Heart left ventricle (tissue), 13 donors: ENCODE data around the gene MRPS15.

Experiments used
- CTCF ChIP-seq, 12 donors: fragments of 200-600 bp; sonication (generic) in 4 of 12; IDR thresholded peaks; one replicate each; pipeline versions ENCODE4 v1.5.0 to v1.8.0; 2018 to 2022; ENCODE audit warnings: antibody characterized with exemption in 12 of 12, mild to moderate bottlenecking in 5 of 12
- POLR2A ChIP-seq, 2 donors: fragments of 450-650 bp; IDR thresholded peaks; one replicate each; pipeline ENCODE4 v1.6.1; 2017; ENCODE audit warnings: antibody characterized with exemption in 2 of 2, mild to moderate bottlenecking in 2 of 2, moderate library complexity in 2 of 2
- donor health status: ischemic (EF 13 %, LVEDD 7.1; RV severe dilation, severe dysfunction).
- donor health status: DM: no; HTN: yes; CAD: no.
- donor health status: DM: no; HTN: no; CAD: no.
- donor health status: ischemic (EF 25% LVEDD 6.9; RV normal size, moderate dysfunction).
- donor health status: ischemic (EF 25% LVEDD 5.7; RV mildly dilated, moderate dysfunction).
- donor health status: ischemic (EF 35%, LVEDD 5.7; RV mildly dilated, moderate dysfunction).
- donor health status: nonischemic (EF 11% LVEDD 7.7; RV severe dilation, severe dysfunction).
- donor health status: DM: yes; HTN: yes; CAD: no.
- donor health status: PGD.
- donor health status: ischemic (EF 29% LVEDD 5.4; RV normal size, mild dysfunction).
- donor health status: nonischemic (EF 23%, LVEDD 6.1; RV moderate dilation, normal function).

GRCh38 chr1:36503733-36504132, 39.5 kb upstream of the MRPS15 start:
- no peak for TF ChIP-seq CTCF (IDR thresholded peaks at IDR 0.05)
- no peak for TF ChIP-seq POLR2A (IDR thresholded peaks at IDR 0.05)
